Measurements from ENCODE around the gene C1orf226. TPM values are rescaled to one million over a fixed set of nuclear protein-coding genes. Genes with fewer than 3 reads are reported as not detected.
"Not testable (repeated sequence)": the region's sequence is repeated elsewhere in the genome, so short reads cannot be mapped to it uniquely, and the experiment has no call there.

Gene C1orf226
- total and polyA plus RNA-seq, 2 of the 4 experiments (the other 2 are of a cell fraction): under 0.01 to 0.10 TPM

DNA sequence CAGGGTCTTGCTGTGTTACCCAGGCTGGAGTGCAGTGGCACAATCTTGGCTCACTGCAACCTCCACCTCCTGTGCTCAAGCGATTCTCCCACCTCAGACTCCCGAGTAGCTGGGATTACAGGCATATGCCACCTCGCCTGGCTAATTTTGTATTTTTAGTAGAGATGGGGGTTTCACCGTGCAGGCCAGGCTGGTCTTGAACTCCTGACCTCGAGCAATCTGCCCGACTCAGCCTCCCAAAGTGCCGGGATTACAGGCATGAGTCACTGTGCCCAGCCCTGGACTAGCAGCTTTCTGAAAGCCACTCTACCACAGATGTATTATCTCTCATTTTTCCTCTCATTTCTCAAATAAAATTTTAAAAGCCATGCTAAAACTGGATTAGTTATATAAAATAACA lies 37.1 kb downstream of the C1orf226 start:
- H2BK120ac ChIP-seq (ENCODE audit: low read depth, low read length); H4K5ac ChIP-seq (ENCODE audit: low read depth, low read length); H3K56ac ChIP-seq (ENCODE audit: extremely low read depth, insufficient read depth, low read length); H4K20me1 ChIP-seq (ENCODE audit: insufficient read depth, low read length); in situ Hi-C loops (cut with MboI; ENCODE audit: low sequenced_read_pairs); H3K27me3 ChIP-seq (ENCODE audit: control insufficient read depth, insufficient read depth, low read length); H3K4me3 ChIP-seq (ENCODE audit: insufficient read depth, low read depth, low read length); H2BK20ac ChIP-seq (ENCODE audit: low read depth, low read length); H3K4me2 ChIP-seq (ENCODE audit: low read depth, low read length); H3K18ac ChIP-seq (ENCODE audit: low read depth, low read length); H3K9me3 ChIP-seq (ENCODE audit: control insufficient read depth, insufficient read depth, low read length); BruUV-seq (replicated peaks); H3K23ac ChIP-seq (ENCODE audit: low read depth, low read length); H2BK15ac ChIP-seq (ENCODE audit: low read depth, low read length); intact Hi-C loops (cut with micrococcal nuclease); H2AFZ ChIP-seq (replicated peaks; ENCODE audit: low read length, poor library complexity); H3K79me1 ChIP-seq (ENCODE audit: low read depth in 1 of 2, low read length in 2 of 2); H2BK5ac ChIP-seq (ENCODE audit: low read depth, low read length, poor library complexity, severe bottlenecking); H3K14ac ChIP-seq (replicated peaks; ENCODE audit: low read depth, low read length); POLR2A ChIA-PET (ENCODE audit: unreplicated experiment); H4K8ac ChIP-seq (ENCODE audit: low read depth in 2 of 2, low read length in 2 of 2); H3K27ac ChIP-seq (ENCODE audit: insufficient read depth, low read length); H3K9me1 ChIP-seq (ENCODE audit: insufficient read depth, low read length); H4K91ac ChIP-seq (ENCODE audit: insufficient read depth, low read depth, low read length); H3K4ac ChIP-seq (ENCODE audit: low read depth, low read length); H3K9ac ChIP-seq (ENCODE audit: low read depth, low read length); H3K36me3 ChIP-seq (ENCODE audit: control insufficient read depth, insufficient read depth, low read length); ATAC-seq (ENCODE audit: low read depth); dilution Hi-C loops (cut with HindIII; ENCODE audit: low sequenced_read_pairs, unreplicated experiment); H3K4me1 ChIP-seq (ENCODE audit: control insufficient read depth, insufficient read depth, low read length); H2AK9ac ChIP-seq (replicated peaks; ENCODE audit: low read depth, low read length, poor library complexity); H2AK5ac ChIP-seq (ENCODE audit: low read depth, low read length); DNase-seq: not testable (repeated sequence)
- CTCF ChIA-PET: interaction anchor here (0.6 kb wide), 1 partner anchor 543 kb away, joined by 4 read pairs; no protein-coding TSS in a partner anchor
- 20% methylated on average over 1 of the region's 7 CpGs; no CpG with 5 or more reads in 1 of the 2 experiments for WGBS, 2 experiments (ENCODE audit: extremely low coverage in 2 of 2, insufficient read length in 1 of 2)

DNA sequence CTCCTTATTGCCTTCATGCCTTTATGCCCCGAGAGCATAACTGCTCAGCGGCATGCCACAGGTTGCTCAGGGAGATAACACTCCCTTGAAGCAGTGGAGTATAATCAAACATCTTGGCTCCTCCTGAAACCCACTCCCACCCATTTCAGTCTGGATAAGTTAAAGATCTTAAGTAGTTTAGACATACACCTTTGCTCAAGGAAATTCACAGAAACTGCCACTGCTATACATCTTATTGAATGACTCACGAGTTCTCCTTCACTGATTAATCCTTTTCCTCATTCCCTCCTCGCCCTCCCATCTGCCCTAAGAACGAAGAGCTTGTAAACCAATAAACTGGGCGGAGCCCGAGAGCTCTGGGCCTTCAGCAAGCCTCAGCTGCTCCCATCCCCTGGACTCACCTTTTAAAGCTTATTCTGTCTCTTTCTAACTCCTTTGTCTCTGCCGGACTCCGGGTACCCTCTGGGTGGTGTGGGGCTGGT lies 38.0 kb downstream of the C1orf226 start:
- H4K8ac ChIP-seq (ENCODE audit: low read depth in 2 of 2, low read length in 2 of 2); CTCF ChIA-PET; H3K79me1 ChIP-seq (ENCODE audit: low read depth in 1 of 2, low read length in 2 of 2); H3K27me3 ChIP-seq (ENCODE audit: control insufficient read depth, insufficient read depth, low read length); H2AK5ac ChIP-seq (ENCODE audit: low read depth, low read length); H3K4me2 ChIP-seq (ENCODE audit: low read depth, low read length); H3K9ac ChIP-seq (ENCODE audit: low read depth, low read length); POLR2A ChIA-PET (ENCODE audit: unreplicated experiment); H4K20me1 ChIP-seq (ENCODE audit: insufficient read depth, low read length); intact Hi-C loops (cut with micrococcal nuclease); BruUV-seq (replicated peaks); H3K9me3 ChIP-seq (ENCODE audit: control insufficient read depth, insufficient read depth, low read length); H2AK9ac ChIP-seq (replicated peaks; ENCODE audit: low read depth, low read length, poor library complexity); H3K4me1 ChIP-seq (ENCODE audit: control insufficient read depth, insufficient read depth, low read length); H2AFZ ChIP-seq (replicated peaks; ENCODE audit: low read length, poor library complexity); H2BK15ac ChIP-seq (ENCODE audit: low read depth, low read length); H3K18ac ChIP-seq (ENCODE audit: low read depth, low read length); H3K27ac ChIP-seq (ENCODE audit: insufficient read depth, low read length); H3K4me3 ChIP-seq (ENCODE audit: insufficient read depth, low read depth, low read length); H2BK120ac ChIP-seq (ENCODE audit: low read depth, low read length); in situ Hi-C loops (cut with MboI; ENCODE audit: low sequenced_read_pairs); ATAC-seq (ENCODE audit: low read depth); H3K14ac ChIP-seq (replicated peaks; ENCODE audit: low read depth, low read length); H3K56ac ChIP-seq (ENCODE audit: extremely low read depth, insufficient read depth, low read length); H2BK20ac ChIP-seq (ENCODE audit: low read depth, low read length); H3K36me3 ChIP-seq (ENCODE audit: control insufficient read depth, insufficient read depth, low read length); H3K4ac ChIP-seq (ENCODE audit: low read depth, low read length); DNase-seq; H3K9me1 ChIP-seq (ENCODE audit: insufficient read depth, low read length); H2BK5ac ChIP-seq (ENCODE audit: low read depth, low read length, poor library complexity, severe bottlenecking); dilution Hi-C loops (cut with HindIII; ENCODE audit: low sequenced_read_pairs, unreplicated experiment); H4K91ac ChIP-seq (ENCODE audit: insufficient read depth, low read depth, low read length); H3K23ac ChIP-seq (ENCODE audit: low read depth, low read length); H4K5ac ChIP-seq (ENCODE audit: low read depth, low read length): not testable (repeated sequence)
- WGBS, 2 experiments (ENCODE audit: extremely low coverage in 2 of 2, insufficient read length in 1 of 2): 38% methylated on average over 3 of the region's 9 CpGs; no CpG with 5 or more reads in 1 of the 2 experiments

All from IMR-90 (cell line).